Measurements from ENCODE around the gene DPP10.
"Not testable (repeated sequence)": the region's sequence is repeated elsewhere in the genome, so short reads cannot be mapped to it uniquely, and the experiment has no call there.

The DPP10 gene

DNA sequence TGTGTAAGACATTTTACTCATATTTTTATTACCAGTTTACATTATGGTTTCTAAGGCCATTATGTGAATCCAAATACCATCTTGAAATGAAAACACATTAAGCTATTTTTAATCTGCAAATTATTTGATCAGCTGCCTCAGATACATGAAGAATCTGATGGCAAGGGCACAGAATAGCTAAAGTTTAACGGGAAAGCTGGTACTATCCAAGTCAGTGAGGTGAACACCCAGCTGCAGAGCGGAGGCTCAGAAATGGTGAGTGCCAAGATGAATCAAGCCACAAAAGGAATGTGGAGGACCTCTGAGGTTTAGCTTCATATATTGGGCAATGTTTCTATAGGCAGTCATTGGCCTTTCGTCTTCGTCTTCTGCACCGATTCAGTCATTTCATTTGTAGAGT is 75.1 kb downstream of the DPP10 start:
- no peak for DNase-seq

DNA sequence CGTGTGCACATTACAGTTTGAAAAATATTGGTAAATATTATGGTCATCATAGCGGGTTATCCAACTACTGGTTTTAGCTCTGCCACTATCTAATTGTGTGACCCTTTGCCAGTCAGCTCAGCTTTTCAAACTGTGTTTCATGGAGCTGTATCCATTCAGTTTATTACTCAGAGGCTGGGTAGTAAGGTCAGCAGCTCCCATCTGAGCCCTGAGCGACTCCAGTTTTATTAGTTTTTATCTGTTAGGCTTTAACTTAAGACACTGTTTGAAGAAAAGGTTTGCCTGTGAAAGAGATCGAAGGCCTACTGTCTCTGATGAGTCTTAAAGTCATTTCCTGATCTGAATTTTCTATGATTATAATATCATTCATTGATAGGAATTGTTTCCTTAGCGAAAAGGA is 76.3 kb downstream of the DPP10 start:
- DNase-seq, result no peak

GRCh38 chr2:114522612-114523011 is 80.2 kb downstream of the DPP10 start:
- not testable (repeated sequence) for DNase-seq

- no peak for DNase-seq
Measured at GRCh38 chr2:114525955-114526354, 83.5 kb downstream of the DPP10 start.

DNA sequence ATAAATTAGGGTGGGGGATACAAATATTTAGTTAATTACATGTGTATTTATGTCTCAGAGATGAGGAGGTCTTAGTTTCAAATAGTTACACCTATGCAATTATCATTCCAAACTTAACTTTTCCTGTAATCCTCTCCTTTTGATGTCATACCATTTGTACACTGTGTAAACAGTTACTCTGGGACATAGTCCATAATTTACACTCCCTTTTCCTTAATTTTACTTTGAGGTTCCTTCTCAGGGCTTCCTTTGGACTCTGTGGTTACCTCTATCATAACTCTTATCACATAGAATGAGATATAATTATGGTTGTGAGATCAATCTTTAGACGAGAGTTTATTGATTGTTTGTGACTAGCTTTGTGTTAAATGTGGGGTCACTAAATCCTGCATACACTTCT is 84.4 kb downstream of the DPP10 start:
- DNase-seq, result no peak

- no peak for DNase-seq
Measured at GRCh38 chr2:114527330-114527983, 85.0 kb downstream of the DPP10 start.

DNA sequence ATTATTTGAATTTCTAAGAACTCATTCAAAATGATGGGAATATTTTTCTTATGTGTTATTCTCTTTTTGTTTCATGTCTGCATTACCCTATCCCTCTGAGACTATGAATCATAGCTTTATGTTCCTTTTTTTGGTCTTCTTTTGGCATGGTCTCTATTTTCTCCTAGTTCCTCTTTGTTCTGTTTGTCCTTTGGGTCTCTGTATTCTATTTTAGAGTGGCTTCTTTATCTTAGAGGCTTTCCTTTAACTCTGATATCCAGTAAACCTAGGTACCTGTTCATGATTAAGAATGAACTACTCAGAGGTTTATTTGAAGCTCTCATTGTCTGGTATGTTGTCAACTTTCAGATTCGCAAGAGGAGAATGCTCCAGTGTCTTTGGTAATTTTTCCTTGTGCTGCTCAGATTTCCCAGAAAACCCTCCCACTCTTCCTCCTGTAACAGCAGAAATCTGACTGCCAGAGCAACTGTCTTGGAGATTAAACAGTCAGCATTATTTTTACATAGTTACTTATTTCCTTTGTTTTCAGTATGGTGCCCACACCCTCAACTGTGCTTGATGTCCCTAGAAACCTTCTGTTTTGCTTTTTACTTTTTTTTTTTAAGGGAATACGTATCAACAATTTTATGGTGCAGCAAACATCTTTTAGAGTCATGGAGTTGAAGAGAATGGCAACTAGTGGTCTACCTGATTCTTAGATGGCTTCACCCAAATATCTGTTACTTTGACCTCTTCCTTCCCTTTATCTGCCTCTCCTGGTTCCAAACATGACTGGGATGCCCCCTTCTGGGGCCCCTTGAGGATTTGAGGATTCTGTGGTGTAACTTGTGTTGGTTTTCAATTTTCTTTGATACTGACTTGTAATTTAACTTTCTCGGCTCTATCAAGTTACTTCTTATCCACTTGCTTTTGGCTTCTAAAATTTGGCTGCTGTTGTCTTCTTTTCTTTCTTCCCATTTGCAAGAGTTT is 92.0 kb downstream of the DPP10 start:
- DNase-seq, result no peak

- no peak for DNase-seq
Measured at GRCh38 chr2:114537777-114538176, 95.3 kb downstream of the DPP10 start.

GRCh38 chr2:114542695-114543094 is 100.3 kb downstream of the DPP10 start:
- DNase-seq, result no peak

DNA sequence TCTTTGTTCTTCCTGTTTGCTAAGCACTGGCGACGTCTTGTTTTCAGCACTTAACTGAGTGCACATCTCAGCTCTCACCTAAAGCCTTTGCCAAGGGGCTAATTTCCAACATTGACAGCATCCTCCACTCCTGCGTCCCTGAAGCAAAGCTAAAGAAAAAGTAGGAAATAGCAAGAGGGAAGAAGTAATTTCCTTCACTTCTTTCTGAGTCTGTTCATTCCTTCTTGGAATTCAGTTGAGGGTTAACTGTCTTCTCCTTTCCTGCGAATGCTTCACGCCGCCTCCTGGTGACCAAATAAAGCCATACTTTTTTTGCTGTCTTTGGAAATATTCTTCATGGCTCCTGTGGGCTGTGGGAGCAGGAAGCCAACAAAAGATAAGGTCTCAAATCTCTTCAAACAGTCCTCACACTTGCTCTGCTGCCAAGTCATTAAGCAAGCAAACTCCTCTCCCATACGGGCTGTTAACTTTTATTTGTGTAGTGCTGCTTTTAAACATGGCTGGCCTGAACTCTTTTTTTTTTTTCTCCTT is 100.9 kb downstream of the DPP10 start:
- no peak for DNase-seq

DNA sequence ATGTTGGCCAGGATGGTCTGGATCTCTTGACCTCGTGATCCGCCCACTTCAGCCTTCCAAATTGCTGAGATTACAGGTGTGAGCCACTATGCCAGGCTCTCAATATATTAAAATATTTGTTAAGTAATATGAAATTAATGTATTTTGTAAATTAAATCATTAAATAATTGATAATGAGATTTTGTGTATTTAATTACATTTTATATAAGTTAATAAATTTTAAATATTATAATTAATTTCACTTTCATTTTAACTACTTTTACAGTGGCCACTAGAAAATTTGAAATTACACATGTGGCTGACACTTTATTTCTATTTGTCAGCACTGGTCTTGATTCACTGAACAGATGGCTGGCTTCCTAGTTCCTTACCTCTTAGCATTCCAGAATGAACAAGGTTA is 102.6 kb downstream of the DPP10 start:
- DNase-seq, result no peak

GRCh38 chr2:114546531-114546930 is 104.1 kb downstream of the DPP10 start:
- no peak for DNase-seq

GRCh38 chr2:114548151-114548550 is 105.7 kb downstream of the DPP10 start:
- no peak for DNase-seq

DNA sequence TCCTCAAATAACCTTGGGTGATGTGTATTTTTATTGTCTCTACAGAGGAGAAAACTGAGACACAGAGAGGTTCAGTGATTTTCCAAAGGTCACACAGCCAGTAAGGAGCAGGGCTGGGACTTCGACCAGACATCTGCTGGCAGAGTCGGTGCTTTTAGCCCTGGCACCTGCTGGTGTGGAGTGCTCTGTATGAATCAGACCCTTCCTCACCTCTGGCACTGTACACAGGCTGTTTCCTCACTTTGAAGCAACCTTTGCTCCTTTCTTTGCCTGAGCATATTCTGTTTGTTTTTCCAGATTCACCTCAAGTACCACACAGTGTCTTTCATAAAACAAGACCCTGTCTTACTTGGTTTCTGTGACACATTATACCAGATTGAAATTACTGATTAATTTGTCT is 107.9 kb downstream of the DPP10 start:
- DNase-seq, result no peak

- DNase-seq, result peak; percentile 21 to 37
Measured at GRCh38 chr2:114550895-114551793, 108.7 kb downstream of the DPP10 start.

- DNase-seq, result no peak
Measured at GRCh38 chr2:114553027-114553426, 110.6 kb downstream of the DPP10 start.

DNA sequence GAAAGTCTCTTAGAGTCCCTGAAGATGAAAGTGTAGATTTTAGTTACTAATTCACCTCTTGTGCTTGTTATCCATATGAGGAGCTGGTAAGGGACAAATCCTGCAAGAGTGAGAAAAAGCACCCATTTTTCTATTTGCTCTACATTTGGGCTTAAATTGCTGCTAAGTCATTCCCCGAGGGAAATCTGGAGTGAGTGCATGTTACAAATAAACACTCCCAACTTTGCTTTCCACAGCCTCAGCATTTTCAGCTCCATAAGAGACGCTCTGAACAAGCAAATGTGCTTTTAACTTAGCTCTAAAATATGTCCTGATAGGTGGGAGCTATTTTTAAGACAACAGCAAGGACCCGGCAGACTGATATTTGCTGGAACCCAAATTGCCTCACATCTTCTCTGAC is 126.7 kb downstream of the DPP10 start:
- DNase-seq, result no peak

GRCh38 chr2:114577657-114578056 is 135.2 kb downstream of the DPP10 start:
- DNase-seq, result no peak

DNA sequence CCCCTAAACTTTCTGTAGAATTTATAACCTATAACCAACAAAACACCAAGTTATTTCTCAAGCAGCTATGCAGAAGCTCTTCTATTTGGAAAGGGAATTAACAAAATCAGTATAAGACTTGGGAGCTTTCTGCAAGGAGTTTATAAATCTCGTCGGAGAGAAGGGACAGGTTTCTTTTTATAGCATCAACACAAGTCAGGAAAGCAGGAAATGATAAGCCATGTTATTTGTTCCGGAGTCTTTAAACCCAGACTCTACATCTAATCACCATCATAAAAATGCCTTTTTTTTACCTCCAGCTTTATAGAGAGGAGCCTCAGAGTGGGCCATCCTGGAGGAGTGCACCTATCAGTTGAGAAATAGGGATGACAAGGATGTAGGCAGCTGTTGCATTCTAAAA is 137.1 kb downstream of the DPP10 start:
- no peak for DNase-seq

DNA sequence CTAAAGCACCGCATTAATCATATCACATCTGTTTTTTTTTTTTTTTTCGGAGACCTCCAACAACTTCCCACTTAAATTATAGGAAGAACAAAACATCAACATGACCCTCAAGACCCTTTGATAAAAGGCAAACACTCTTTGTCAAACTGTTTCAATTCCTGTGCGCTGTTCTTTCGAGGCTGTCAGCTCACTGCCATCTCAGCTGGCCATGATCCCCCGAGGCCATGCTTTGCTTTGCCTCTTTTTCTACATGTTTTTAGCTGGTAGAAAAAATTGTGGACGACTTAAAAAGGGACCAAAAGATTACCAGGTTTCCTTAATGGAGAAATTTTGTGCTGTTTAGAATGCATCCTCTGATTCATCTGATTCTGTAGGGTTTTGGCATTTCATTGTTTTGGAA is 138.2 kb downstream of the DPP10 start:
- DNase-seq, result no peak

DNA sequence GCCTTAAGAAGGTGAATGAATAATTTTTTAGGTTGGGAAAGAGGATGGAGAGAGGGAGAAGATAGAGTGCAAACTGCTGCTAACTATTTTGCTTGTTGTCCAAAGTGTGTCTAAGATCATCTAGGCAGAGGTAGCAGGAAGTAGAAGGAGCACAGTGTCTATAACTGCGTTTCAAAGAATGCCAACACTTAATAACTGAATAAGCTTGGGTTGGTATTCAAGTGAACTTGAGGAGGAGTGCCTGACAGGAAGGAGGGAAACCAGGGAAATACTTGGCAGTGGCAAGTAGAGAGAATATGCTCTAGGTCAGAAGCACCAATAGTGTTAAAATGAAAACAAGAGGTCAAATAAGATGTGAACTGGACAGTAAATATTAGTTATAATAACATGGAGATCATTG is 155.9 kb downstream of the DPP10 start:
- no peak for DNase-seq

- no peak for DNase-seq
Measured at GRCh38 chr2:114609203-114609602, 166.8 kb downstream of the DPP10 start.

DNA sequence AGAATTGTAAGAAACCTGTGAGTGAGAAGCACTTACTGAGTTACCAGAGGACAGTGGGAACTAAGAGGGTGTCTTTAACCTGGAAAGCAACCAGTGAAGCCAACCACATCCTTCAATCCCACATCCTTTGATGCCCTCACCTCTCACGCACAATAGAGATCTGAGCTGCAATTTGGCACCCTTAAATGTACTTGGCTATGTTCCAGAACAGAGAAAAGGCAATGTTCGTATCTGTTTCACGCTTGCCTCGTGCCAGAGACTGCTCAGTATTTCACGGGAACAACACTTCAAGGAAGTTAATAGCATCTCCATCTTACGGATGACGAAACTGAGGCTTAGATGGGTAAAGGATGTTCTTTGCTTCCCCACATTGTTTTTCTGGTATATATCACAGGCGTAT is 167.4 kb downstream of the DPP10 start:
- no peak for DNase-seq
